IMR-90 (cell line): ENCODE measurements around the gene PPP1R1C. TPM values are rescaled to one million over a fixed set of nuclear protein-coding genes. Genes with fewer than 3 reads are reported as not detected.

ENCODE experiments used
- ATAC-seq: fragments of 200-7000 bp; cut with Tn5 transposase; 2 replicates; pipeline ENCODE4 v1.9.1; 2020; ENCODE audit warnings: low read depth, mild to moderate bottlenecking, moderate library complexity
- BruUV-seq: library from RNA; stranded (reverse); fragments of 400-500 nt; replicated peaks from 2 replicates; lab custom pipeline; 2021; lab: Mats Ljungman, UMichigan
- CTCF ChIA-PET: fragments of 300-600 bp; formaldehyde crosslinking; extraction: SDS; loops from one replicate; lab custom pipeline; 2021; ENCODE audit warnings: antibody characterized with exemption; lab: Yijun Ruan, JAX
- POLR2A ChIA-PET: fragments of 300-600 bp; sonication (Branson Sonifier 250); formaldehyde crosslinking; loops from one replicate; lab custom pipeline; 2022; ENCODE audit warnings: antibody characterized with exemption; ENCODE audit not compliant: unreplicated experiment; lab: Charles Lee
- DNase-seq: peaks from one replicate; pipeline ENCODE4 v3.0.0; 2013
- H2AFZ ChIP-seq: replicated peaks from 2 replicates; pipeline ENCODE3; 2013; ENCODE audit warnings: low read length, mild to moderate bottlenecking; ENCODE audit not compliant: poor library complexity
- H2AK5ac ChIP-seq: 2 replicates; pipeline ENCODE4 v1.6.1; 2013; ENCODE audit warnings: low read depth, low read length, inconsistent platforms
- H2AK9ac ChIP-seq: replicated peaks from 2 replicates; pipeline ENCODE3; 2013; ENCODE audit warnings: mild to moderate bottlenecking, low read depth, low read length, moderate library complexity; ENCODE audit not compliant: poor library complexity
- H2BK120ac ChIP-seq: 2 replicates; pipeline ENCODE4 v1.6.1; 2013; ENCODE audit warnings: low read depth, low read length, inconsistent platforms
- H2BK15ac ChIP-seq: 3 replicates; pipeline ENCODE4 v1.6.1; 2013; ENCODE audit warnings: low read depth, low read length, inconsistent platforms
- H2BK20ac ChIP-seq: 2 replicates; pipeline ENCODE4 v1.6.1; 2013; ENCODE audit warnings: low read depth, mild to moderate bottlenecking, inconsistent platforms, low read length, moderate library complexity
- H2BK5ac ChIP-seq: 2 replicates; pipeline ENCODE4 v1.6.1; 2013; ENCODE audit warnings: mild to moderate bottlenecking, low read depth, low read length, inconsistent platforms; ENCODE audit not compliant: poor library complexity, severe bottlenecking
- H3K14ac ChIP-seq: replicated peaks from 2 replicates; pipeline ENCODE4 v1.6.1; 2013; ENCODE audit warnings: low read depth, low read length, inconsistent platforms
- H3K18ac ChIP-seq: 2 replicates; pipeline ENCODE4 v1.6.1; 2013; ENCODE audit warnings: low read depth, low read length, control low read depth
- H3K23ac ChIP-seq: 2 replicates; pipeline ENCODE4 v1.6.1; 2013; ENCODE audit warnings: low read depth, low read length, inconsistent platforms
- H3K27ac ChIP-seq: 2 replicates; pipeline ENCODE4 v1.5.1; 2013; ENCODE audit warnings: mild to moderate bottlenecking, control low read depth, low read length; ENCODE audit not compliant: insufficient read depth
- H3K27me3 ChIP-seq: 2 replicates; pipeline ENCODE4 v1.6.1; 2013; ENCODE audit warnings: low read length; ENCODE audit not compliant: control insufficient read depth, insufficient read depth
- H3K36me3 ChIP-seq: 2 replicates; pipeline ENCODE4 v1.6.1; 2013; ENCODE audit warnings: low read length, mixed read lengths; ENCODE audit not compliant: control insufficient read depth, insufficient read depth
- H3K4ac ChIP-seq: 2 replicates; pipeline ENCODE4 v1.6.1; 2013; ENCODE audit warnings: low read depth, low read length, inconsistent platforms
- H3K4me1 ChIP-seq: 2 replicates; pipeline ENCODE4 v1.6.1; 2013; ENCODE audit warnings: low read length, mixed read lengths; ENCODE audit not compliant: control insufficient read depth, insufficient read depth
- H3K4me2 ChIP-seq: 2 replicates; pipeline ENCODE4 v1.6.1; 2013; ENCODE audit warnings: low read depth, mild to moderate bottlenecking, control low read depth, low read length, moderate library complexity
- H3K4me3 ChIP-seq: 2 replicates; pipeline ENCODE4 v1.5.1; 2013; ENCODE audit warnings: low read depth, mild to moderate bottlenecking, control low read depth, low read length, moderate library complexity; ENCODE audit not compliant: insufficient read depth
- H3K56ac ChIP-seq: 2 replicates; pipeline ENCODE4 v1.6.1; 2013; ENCODE audit warnings: low read length, inconsistent platforms; ENCODE audit not compliant: insufficient read depth; ENCODE audit errors: extremely low read depth
- H3K79me1 ChIP-seq, 2 experiments: 2 replicates each; pipeline ENCODE4 v1.6.1; 2013; ENCODE audit warnings: low read length in 2 of 2, inconsistent platforms in 1 of 2, low read depth in 1 of 2
- H3K9ac ChIP-seq: 2 replicates; pipeline ENCODE4 v1.6.1; 2013; ENCODE audit warnings: low read depth, low read length, control low read depth
- H3K9me1 ChIP-seq: 2 replicates; pipeline ENCODE4 v1.6.1; 2013; ENCODE audit warnings: low read length, inconsistent platforms; ENCODE audit not compliant: insufficient read depth
- H3K9me3 ChIP-seq: 2 replicates; pipeline ENCODE4 v1.6.1; 2013; ENCODE audit warnings: low read length; ENCODE audit not compliant: control insufficient read depth, insufficient read depth
- H4K20me1 ChIP-seq: 2 replicates; pipeline ENCODE4 v1.6.1; 2013; ENCODE audit warnings: low read length, inconsistent platforms; ENCODE audit not compliant: insufficient read depth
- H4K5ac ChIP-seq: 2 replicates; pipeline ENCODE4 v1.6.1; 2013; ENCODE audit warnings: mild to moderate bottlenecking, low read depth, low read length, control low read depth
- H4K8ac ChIP-seq, 2 experiments: 2 replicates each; pipeline ENCODE4 v1.6.1; 2013; ENCODE audit warnings: low read depth in 2 of 2, low read length in 2 of 2, control low read depth in 1 of 2, inconsistent platforms in 1 of 2
- H4K91ac ChIP-seq: 2 replicates; pipeline ENCODE4 v1.6.1; 2013; ENCODE audit warnings: low read depth, low read length, inconsistent platforms; ENCODE audit not compliant: insufficient read depth
- BHLHE40 ChIP-seq: fragments of 150-350 bp; IDR thresholded peaks from 2 replicates; pipeline ENCODE4 v1.6.1; 2016; ENCODE audit warnings: mild to moderate bottlenecking, low read depth, low read length
- CEBPB ChIP-seq: IDR thresholded peaks from 2 replicates; pipeline ENCODE4 v1.6.1; 2012; ENCODE audit warnings: low read depth, low read length, improper control_type of control experiment
- CHD1 ChIP-seq: IDR thresholded peaks from 2 replicates; pipeline ENCODE4 v1.6.1; 2012; ENCODE audit warnings: low read depth, low read length, improper control_type of control experiment
- FOS ChIP-seq: fragments of 150-350 bp; IDR thresholded peaks from 2 replicates; pipeline ENCODE4 v1.6.1; 2016; ENCODE audit warnings: low read depth, low read length
- MAFK ChIP-seq: IDR thresholded peaks from 2 replicates; pipeline ENCODE4 v1.6.1; 2012; ENCODE audit warnings: low read depth, low read length, improper control_type of control experiment
- MAZ ChIP-seq: IDR thresholded peaks from 2 replicates; pipeline ENCODE4 v1.6.1; 2012; ENCODE audit warnings: low read depth, mild to moderate bottlenecking, low read length, improper control_type of control experiment, moderate library complexity, borderline replicate concordance
- MXI1 ChIP-seq: IDR thresholded peaks from 2 replicates; pipeline ENCODE4 v1.6.1; 2012; ENCODE audit warnings: low read depth, mild to moderate bottlenecking, low read length, moderate library complexity, borderline replicate concordance
- NFE2L2 ChIP-seq: fragments of 150-350 bp; IDR thresholded peaks from 2 replicates; pipeline ENCODE4 v1.6.1; 2016; ENCODE audit warnings: low read depth, mild to moderate bottlenecking, low read length
- POLR2A ChIP-seq: IDR thresholded peaks from 2 replicates; pipeline ENCODE4 v1.6.1; 2012; ENCODE audit warnings: mild to moderate bottlenecking, low read depth, low read length
- RAD21 ChIP-seq: IDR thresholded peaks from 2 replicates; pipeline ENCODE4 v1.6.1; 2012; ENCODE audit warnings: low read length, improper control_type of control experiment
- RCOR1 ChIP-seq: IDR thresholded peaks from 2 replicates; pipeline ENCODE4 v1.6.1; 2012; ENCODE audit warnings: mild to moderate bottlenecking, low read length, improper control_type of control experiment; ENCODE audit not compliant: insufficient replicate concordance
- RFX5 ChIP-seq: IDR thresholded peaks from 2 replicates; pipeline ENCODE4 v1.8.0; 2012; ENCODE audit warnings: low read depth, mild to moderate bottlenecking, low read length, moderate library complexity
- SMC3 ChIP-seq: fragments of 150-350 bp; IDR thresholded peaks from 2 replicates; pipeline ENCODE4 v1.6.1; 2016; ENCODE audit warnings: low read depth, mild to moderate bottlenecking, antibody characterized with exemption, low read length, moderate library complexity
- WGBS, 2 experiments: methylation state at CpG; one replicate each; pipeline versions ENCODE4 v1.1.5 to v1.1.7; 2013; ENCODE audit warnings: missing lambda C conversion rate in 2 of 2; ENCODE audit not compliant: insufficient read length in 1 of 2; ENCODE audit errors: extremely low coverage in 2 of 2; 5-methylcytosine and 5-hydroxymethylcytosine counted together
- dilution Hi-C: fragments of 300-500 bp; cut with HindIII; formaldehyde crosslinking; loops from one replicate; pipeline ENCODE4 v1.14.3; 2018; ENCODE audit warnings: low sequenced_read_pairs; ENCODE audit not compliant: unreplicated experiment
- in situ Hi-C: fragments of 300-500 bp; cut with MboI; formaldehyde crosslinking; loops from 3 replicates; pipeline ENCODE4 v1.14.3; 2019; ENCODE audit warnings: low sequenced_read_pairs, inconsistent platforms, mixed read lengths
- intact Hi-C: fragments of 100-400 bp; cut with micrococcal nuclease; formaldehyde crosslinking; loops from 2 replicates; pipeline ENCODE4 v1.10.0; 2022
- polyA plus RNA-seq, 3 experiments: library from polyadenylated mRNA; depleted of rRNA; stranded (reverse); fragments of >200 nt; gene quantifications; 2 replicates each; pipeline ENCODE4 v1.2.3, GENCODE V29; 2012; ENCODE audit warnings: low replicate concordance in 1 of 3
- total RNA-seq: library from RNA; depleted of rRNA; stranded (reverse); fragments of >200 nt; gene quantifications from 2 replicates; pipeline ENCODE4 v1.2.3, GENCODE V29; 2012
- TF ChIP-seq, protein P1 (sequence below): fragments of 150-350 bp; IDR thresholded peaks from 2 replicates; pipeline ENCODE4 v1.6.1; 2017; ENCODE audit warnings: mild to moderate bottlenecking, antibody characterized with exemption, low read length, low read depth
- TF ChIP-seq, protein P2 (sequence below): fragments of 150-350 bp; IDR thresholded peaks from 2 replicates; pipeline ENCODE4 v1.6.1; 2016; ENCODE audit warnings: low read depth, mild to moderate bottlenecking, low read length, moderate library complexity, borderline replicate concordance
- TF ChIP-seq, protein P3 (sequence below): conservative IDR thresholded peaks from 2 replicates; pipeline ENCODE4 v1.5.1; 2012; ENCODE audit warnings: mild to moderate bottlenecking, low read depth, low read length, improper control_type of control experiment

The PPP1R1C gene
- total and polyA plus RNA-seq, 2 of the 4 experiments (the other 2 are of a cell fraction): 0.10 to 0.36 TPM

- no peaks in the 10 kb centered on the region for H3K9me1 ChIP-seq
- intact Hi-C loops (no loop called here), dilution Hi-C loops (no loop called here), in situ Hi-C loops (no loop called here)
- no CpG with 5 or more reads among the region's 2 CpGs for WGBS, 2 experiments
- H3K56ac ChIP-seq: no peak overlapping the region
- TF ChIP-seq FOS (no peak), MXI1 (no peak), SMC3 (no peak), RFX5 (no peak), NFE2L2 (no peak), RAD21 (no peak), MAZ (no peak), CHD1 (no peak), RCOR1 (no peak), BHLHE40 (no peak), MAFK (no peak), POLR2A (no peak), CEBPB (no peak)
- TF ChIP-seq, protein P1, sequence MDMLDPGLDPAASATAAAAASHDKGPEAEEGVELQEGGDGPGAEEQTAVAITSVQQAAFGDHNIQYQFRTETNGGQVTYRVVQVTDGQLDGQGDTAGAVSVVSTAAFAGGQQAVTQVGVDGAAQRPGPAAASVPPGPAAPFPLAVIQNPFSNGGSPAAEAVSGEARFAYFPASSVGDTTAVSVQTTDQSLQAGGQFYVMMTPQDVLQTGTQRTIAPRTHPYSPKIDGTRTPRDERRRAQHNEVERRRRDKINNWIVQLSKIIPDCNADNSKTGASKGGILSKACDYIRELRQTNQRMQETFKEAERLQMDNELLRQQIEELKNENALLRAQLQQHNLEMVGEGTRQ: no peak
- TF ChIP-seq, protein P2, sequence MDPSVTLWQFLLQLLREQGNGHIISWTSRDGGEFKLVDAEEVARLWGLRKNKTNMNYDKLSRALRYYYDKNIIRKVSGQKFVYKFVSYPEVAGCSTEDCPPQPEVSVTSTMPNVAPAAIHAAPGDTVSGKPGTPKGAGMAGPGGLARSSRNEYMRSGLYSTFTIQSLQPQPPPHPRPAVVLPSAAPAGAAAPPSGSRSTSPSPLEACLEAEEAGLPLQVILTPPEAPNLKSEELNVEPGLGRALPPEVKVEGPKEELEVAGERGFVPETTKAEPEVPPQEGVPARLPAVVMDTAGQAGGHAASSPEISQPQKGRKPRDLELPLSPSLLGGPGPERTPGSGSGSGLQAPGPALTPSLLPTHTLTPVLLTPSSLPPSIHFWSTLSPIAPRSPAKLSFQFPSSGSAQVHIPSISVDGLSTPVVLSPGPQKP: no peak
- TF ChIP-seq, protein P3, sequence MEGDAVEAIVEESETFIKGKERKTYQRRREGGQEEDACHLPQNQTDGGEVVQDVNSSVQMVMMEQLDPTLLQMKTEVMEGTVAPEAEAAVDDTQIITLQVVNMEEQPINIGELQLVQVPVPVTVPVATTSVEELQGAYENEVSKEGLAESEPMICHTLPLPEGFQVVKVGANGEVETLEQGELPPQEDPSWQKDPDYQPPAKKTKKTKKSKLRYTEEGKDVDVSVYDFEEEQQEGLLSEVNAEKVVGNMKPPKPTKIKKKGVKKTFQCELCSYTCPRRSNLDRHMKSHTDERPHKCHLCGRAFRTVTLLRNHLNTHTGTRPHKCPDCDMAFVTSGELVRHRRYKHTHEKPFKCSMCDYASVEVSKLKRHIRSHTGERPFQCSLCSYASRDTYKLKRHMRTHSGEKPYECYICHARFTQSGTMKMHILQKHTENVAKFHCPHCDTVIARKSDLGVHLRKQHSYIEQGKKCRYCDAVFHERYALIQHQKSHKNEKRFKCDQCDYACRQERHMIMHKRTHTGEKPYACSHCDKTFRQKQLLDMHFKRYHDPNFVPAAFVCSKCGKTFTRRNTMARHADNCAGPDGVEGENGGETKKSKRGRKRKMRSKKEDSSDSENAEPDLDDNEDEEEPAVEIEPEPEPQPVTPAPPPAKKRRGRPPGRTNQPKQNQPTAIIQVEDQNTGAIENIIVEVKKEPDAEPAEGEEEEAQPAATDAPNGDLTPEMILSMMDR: no peak
- no peaks in the 10 kb centered on the region for H3K36me3 ChIP-seq
- H2AFZ ChIP-seq: no peak overlapping the region
- no peak overlapping the region for H3K23ac ChIP-seq
- H3K18ac ChIP-seq: no peak overlapping the region
- BruUV-seq: no TSS peak
- no peaks in the 10 kb centered on the region for H3K4me1 ChIP-seq
- no peaks in the 10 kb centered on the region for H4K20me1 ChIP-seq
- no peak overlapping the region for H3K4me2 ChIP-seq
- H3K9me3 ChIP-seq: no peaks in the 10 kb centered on the region
- no peak overlapping the region for H3K4me3 ChIP-seq
- no peak overlapping the region for H2BK5ac ChIP-seq
- CTCF ChIA-PET: interaction anchor here (0.5 kb wide), 1 partner anchor 30 kb away, joined by 3 read pairs; no protein-coding TSS in a partner anchor
- H3K4ac ChIP-seq: no peak overlapping the region
- H2AK5ac ChIP-seq: no peak overlapping the region
- no peak overlapping the region for H3K27ac ChIP-seq
- H2BK20ac ChIP-seq: no peak overlapping the region
- DNase-seq (no peak), ATAC-seq (no peak)
- H3K9ac ChIP-seq: no peak overlapping the region
- POLR2A ChIA-PET: interaction anchor here (0.6 kb wide), 1 partner anchor 610 kb away, joined by 7 read pairs; no protein-coding TSS in a partner anchor
- no peaks in the 10 kb centered on the region for H3K27me3 ChIP-seq
- H4K91ac ChIP-seq: no peak overlapping the region
- no peaks in the 10 kb centered on the region for H3K79me1 ChIP-seq
- no peak overlapping the region for H2BK120ac ChIP-seq
- no peak overlapping the region for H3K14ac ChIP-seq
- H4K8ac ChIP-seq: no peak overlapping the region
- no peak overlapping the region for H2AK9ac ChIP-seq
- H4K5ac ChIP-seq: no peak overlapping the region
- H2BK15ac ChIP-seq: no peak overlapping the region
Observed at GRCh38 chr2:182048088-182048487, 62.4 kb downstream of the PPP1R1C start.
